ENCODE measurements around the gene ST3GAL5.

Gene ST3GAL5

GRCh38 chr2:85853499-85854165, 35.2 kb downstream of the ST3GAL5 start:
- Histone ChIP-seq H4K8ac (ENCODE audit: low read depth, low read length) (no peak overlapping the region), H2BK120ac (ENCODE audit: low read depth, low read length) (no peak overlapping the region), H2BK5ac (ENCODE audit: low read length) (no peak overlapping the region), H3K79me1 (ENCODE audit: low read length) (no peaks in the 10 kb centered on the region), H3K27ac (ENCODE audit: low read depth, low read length) (no peak overlapping the region), H3K4me2 (ENCODE audit: low read length) (no peak overlapping the region), H3K18ac (ENCODE audit: low read length) (no peak overlapping the region), H2AK5ac (ENCODE audit: low read length) (no peak overlapping the region), H4K5ac (ENCODE audit: low read length) (no peak overlapping the region), H3K4me1 (ENCODE audit: control insufficient read depth, low read depth, low read length) (no peaks in the 10 kb centered on the region), H2BK15ac (replicated peaks; ENCODE audit: low read depth) (no peak overlapping the region), H3K79me2 (ENCODE audit: control insufficient read depth, insufficient read depth, low read length) (no peaks in the 10 kb centered on the region), H3K9ac (ENCODE audit: low read length) (no peak overlapping the region), H3K27me3 (ENCODE audit: insufficient read depth, low read length, poor library complexity) (no peaks in the 10 kb centered on the region), H3K4ac (ENCODE audit: low read depth, low read length) (no peak overlapping the region), H3K23ac (ENCODE audit: low read length) (no peak overlapping the region), H3K4me3 (ENCODE audit: low read length) (no peak overlapping the region), H3K36me3 (ENCODE audit: control insufficient read depth, insufficient read depth, low read length) (no peaks in the 10 kb centered on the region), H3K56ac (ENCODE audit: low read length) (no peak overlapping the region)
- WGBS (ENCODE audit: extremely low coverage, insufficient coverage, low lambda C conversion rate), result no CpG with 5 or more reads among the region's 10 CpGs
- no peak for DNase-seq

GRCh38 chr2:85852937-85853498, 35.8 kb downstream of the ST3GAL5 start:
- Histone ChIP-seq H3K4me2 (ENCODE audit: low read length) (no peak overlapping the region), H2BK15ac (replicated peaks; ENCODE audit: low read depth) (no peak overlapping the region), H3K18ac (ENCODE audit: low read length) (no peak overlapping the region), H3K4me1 (ENCODE audit: control insufficient read depth, low read depth, low read length) (no peaks in the 10 kb centered on the region), H3K27ac (ENCODE audit: low read depth, low read length) (no peak overlapping the region), H3K36me3 (ENCODE audit: control insufficient read depth, insufficient read depth, low read length) (no peaks in the 10 kb centered on the region), H3K56ac (ENCODE audit: low read length) (no peak overlapping the region), H2AK5ac (ENCODE audit: low read length) (no peak overlapping the region), H3K23ac (ENCODE audit: low read length) (no peak overlapping the region), H3K79me2 (ENCODE audit: control insufficient read depth, insufficient read depth, low read length) (no peaks in the 10 kb centered on the region), H3K9ac (ENCODE audit: low read length) (no peak overlapping the region), H2BK5ac (ENCODE audit: low read length) (no peak overlapping the region), H3K4ac (ENCODE audit: low read depth, low read length) (no peak overlapping the region), H4K5ac (ENCODE audit: low read length) (no peak overlapping the region), H3K79me1 (ENCODE audit: low read length) (no peaks in the 10 kb centered on the region), H3K4me3 (ENCODE audit: low read length) (no peak overlapping the region), H3K27me3 (ENCODE audit: insufficient read depth, low read length, poor library complexity) (no peaks in the 10 kb centered on the region), H4K8ac (ENCODE audit: low read depth, low read length) (no peak overlapping the region), H2BK120ac (ENCODE audit: low read depth, low read length) (no peak overlapping the region)
- no peak for DNase-seq
- no CpG with 5 or more reads among the region's 11 CpGs for WGBS (ENCODE audit: extremely low coverage, insufficient coverage, low lambda C conversion rate)

- no CpG with 5 or more reads among the region's 11 CpGs for WGBS (ENCODE audit: extremely low coverage, insufficient coverage, low lambda C conversion rate)
These were observed 36.5 kb downstream of the ST3GAL5 start for GRCh38 chr2:85852152-85852840.

GRCh38 chr2:85851253-85852151, 37.3 kb downstream of the ST3GAL5 start:
- H4K8ac ChIP-seq (ENCODE audit: low read depth, low read length), result no peak overlapping the region
- no peak overlapping the region for H3K23ac ChIP-seq (ENCODE audit: low read length)
- no peak overlapping the region for H2AK5ac ChIP-seq (ENCODE audit: low read length)
- no peaks in the 10 kb centered on the region for H3K27me3 ChIP-seq (ENCODE audit: insufficient read depth, low read length, poor library complexity)
- no peaks in the 10 kb centered on the region for H3K36me3 ChIP-seq (ENCODE audit: control insufficient read depth, insufficient read depth, low read length)
- no peak overlapping the region for H4K5ac ChIP-seq (ENCODE audit: low read length)
- no peak overlapping the region for H2BK15ac ChIP-seq (replicated peaks; ENCODE audit: low read depth)
- H3K79me1 ChIP-seq (ENCODE audit: low read length), result no peaks in the 10 kb centered on the region
- H3K4me2 ChIP-seq (ENCODE audit: low read length), result no peak overlapping the region
- H3K79me2 ChIP-seq (ENCODE audit: control insufficient read depth, insufficient read depth, low read length), result no peaks in the 10 kb centered on the region
- no peak overlapping the region for H3K4ac ChIP-seq (ENCODE audit: low read depth, low read length)
- H3K56ac ChIP-seq (ENCODE audit: low read length), result no peak overlapping the region
- no peak overlapping the region for H3K9ac ChIP-seq (ENCODE audit: low read length)
- H3K4me1 ChIP-seq (ENCODE audit: control insufficient read depth, low read depth, low read length), result no peaks in the 10 kb centered on the region
- no peak overlapping the region for H3K18ac ChIP-seq (ENCODE audit: low read length)
- H3K4me3 ChIP-seq (ENCODE audit: low read length), result no peak overlapping the region
- no peak for DNase-seq
- WGBS (ENCODE audit: extremely low coverage, insufficient coverage, low lambda C conversion rate), result no CpG with 5 or more reads among the region's 11 CpGs
- H3K27ac ChIP-seq (ENCODE audit: low read depth, low read length), result no peak overlapping the region
- H2BK5ac ChIP-seq (ENCODE audit: low read length), result no peak overlapping the region
- H2BK120ac ChIP-seq (ENCODE audit: low read depth, low read length), result no peak overlapping the region

More at GRCh38 chr2:85852152-85852840, 36.5 kb downstream of the ST3GAL5 start:
- Histone ChIP-seq H2BK15ac (replicated peaks; ENCODE audit: low read depth) (no peak overlapping the region), H4K5ac (ENCODE audit: low read length) (no peak overlapping the region), H3K4me3 (ENCODE audit: low read length) (no peak overlapping the region), H3K56ac (ENCODE audit: low read length) (no peak overlapping the region), H3K4ac (ENCODE audit: low read depth, low read length) (no peak overlapping the region), H3K4me2 (ENCODE audit: low read length) (no peak overlapping the region), H4K8ac (ENCODE audit: low read depth, low read length) (no peak overlapping the region), H3K4me1 (ENCODE audit: control insufficient read depth, low read depth, low read length) (no peaks in the 10 kb centered on the region), H3K23ac (ENCODE audit: low read length) (no peak overlapping the region), H2BK120ac (ENCODE audit: low read depth, low read length) (no peak overlapping the region), H3K27me3 (ENCODE audit: insufficient read depth, low read length, poor library complexity) (no peaks in the 10 kb centered on the region), H3K18ac (ENCODE audit: low read length) (no peak overlapping the region), H2BK5ac (ENCODE audit: low read length) (no peak overlapping the region), H3K27ac (ENCODE audit: low read depth, low read length) (no peak overlapping the region), H3K79me2 (ENCODE audit: control insufficient read depth, insufficient read depth, low read length) (no peaks in the 10 kb centered on the region), H3K36me3 (ENCODE audit: control insufficient read depth, insufficient read depth, low read length) (no peaks in the 10 kb centered on the region), H3K79me1 (ENCODE audit: low read length) (no peaks in the 10 kb centered on the region), H3K9ac (ENCODE audit: low read length) (no peak overlapping the region), H2AK5ac (ENCODE audit: low read length) (no peak overlapping the region)
- no peak for DNase-seq

GRCh38 chr2:85850451-85850850, 38.3 kb downstream of the ST3GAL5 start:
- Histone ChIP-seq H2BK15ac (replicated peaks; ENCODE audit: low read depth) (no peak overlapping the region), H3K27ac (ENCODE audit: low read depth, low read length) (no peak overlapping the region), H3K4ac (ENCODE audit: low read depth, low read length) (no peak overlapping the region), H3K27me3 (ENCODE audit: insufficient read depth, low read length, poor library complexity) (no peaks in the 10 kb centered on the region), H3K56ac (ENCODE audit: low read length) (no peak overlapping the region), H3K79me1 (ENCODE audit: low read length) (no peaks in the 10 kb centered on the region), H3K4me3 (ENCODE audit: low read length) (no peak overlapping the region), H3K18ac (ENCODE audit: low read length) (no peak overlapping the region), H2AK5ac (ENCODE audit: low read length) (no peak overlapping the region), H3K36me3 (ENCODE audit: control insufficient read depth, insufficient read depth, low read length) (no peaks in the 10 kb centered on the region), H3K79me2 (ENCODE audit: control insufficient read depth, insufficient read depth, low read length) (no peaks in the 10 kb centered on the region), H4K5ac (ENCODE audit: low read length) (no peak overlapping the region), H4K8ac (ENCODE audit: low read depth, low read length) (no peak overlapping the region), H2BK5ac (ENCODE audit: low read length) (no peak overlapping the region), H2BK120ac (ENCODE audit: low read depth, low read length) (no peak overlapping the region), H3K4me2 (ENCODE audit: low read length) (no peak overlapping the region), H3K9ac (ENCODE audit: low read length) (no peak overlapping the region), H3K4me1 (ENCODE audit: control insufficient read depth, low read depth, low read length) (no peaks in the 10 kb centered on the region), H3K23ac (ENCODE audit: low read length) (no peak overlapping the region)
- no peak for DNase-seq
- WGBS (ENCODE audit: extremely low coverage, insufficient coverage, low lambda C conversion rate), result no CpG with 5 or more reads among the region's 10 CpGs

All from mesendoderm (in vitro differentiated cells).